Activated CD8-positive, alpha-beta memory T cell treated with anti-CD3 and anti-CD28 coated beads, Interleukin-2, amount 50 U/mL, for 24 hours (primary cell): ENCODE data around the gene GIPC2.
"Not testable (repeated sequence)": the region's sequence is repeated elsewhere in the genome, so short reads cannot be mapped to it uniquely, and the experiment has no call there.

Experiments used
- DNase-seq: peaks from one replicate; pipeline ENCODE4 v3.0.0-alpha.2; 2020; ENCODE audit errors: extremely low read depth

The GIPC2 gene

GRCh38 chr1:78068681-78069283 is 23.0 kb downstream of the GIPC2 start:
- no peak for DNase-seq

GRCh38 chr1:78069784-78070183 is 24.0 kb downstream of the GIPC2 start:
- no peak for DNase-seq

GRCh38 chr1:78070210-78070609 is 24.4 kb downstream of the GIPC2 start:
- DNase-seq, result no peak

DNA sequence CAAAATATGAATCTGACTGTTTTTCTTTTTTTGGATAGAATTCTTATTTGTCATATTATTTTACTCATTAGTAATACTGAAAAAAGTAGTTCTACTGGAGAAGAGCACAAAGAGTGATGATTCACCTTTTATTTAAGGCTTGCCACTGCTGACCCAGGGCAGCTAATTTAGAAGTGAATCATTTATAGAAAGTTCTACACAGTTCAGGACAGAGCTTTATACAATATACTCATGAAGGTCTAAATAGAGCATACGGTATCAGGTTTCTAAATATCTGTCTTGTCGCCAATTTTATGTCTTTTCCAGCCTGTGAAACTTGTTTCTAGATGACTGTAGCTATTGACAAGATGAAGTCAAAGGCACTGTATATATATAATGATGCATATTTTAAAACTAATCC is 25.0 kb downstream of the GIPC2 start:
- DNase-seq, result no peak

DNA sequence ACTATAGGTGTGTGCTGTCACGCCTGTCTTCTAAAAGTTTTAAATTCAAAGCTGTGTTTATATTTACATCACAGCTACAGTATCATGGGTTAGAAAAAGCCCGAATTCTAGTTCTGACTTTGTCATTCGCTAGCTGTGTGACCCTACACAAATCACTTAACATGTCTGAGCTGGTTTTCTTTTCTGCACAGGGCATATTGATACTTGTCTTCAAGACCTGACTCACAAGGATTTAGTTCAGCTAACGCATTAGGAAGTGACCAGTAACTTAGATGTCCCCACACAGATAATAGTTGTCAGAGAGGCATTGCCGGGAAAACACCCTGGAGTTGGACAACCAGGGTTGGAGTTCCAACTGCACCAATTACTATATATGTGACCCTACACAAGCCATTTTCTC is 25.9 kb downstream of the GIPC2 start:
- DNase-seq, result no peak

DNA sequence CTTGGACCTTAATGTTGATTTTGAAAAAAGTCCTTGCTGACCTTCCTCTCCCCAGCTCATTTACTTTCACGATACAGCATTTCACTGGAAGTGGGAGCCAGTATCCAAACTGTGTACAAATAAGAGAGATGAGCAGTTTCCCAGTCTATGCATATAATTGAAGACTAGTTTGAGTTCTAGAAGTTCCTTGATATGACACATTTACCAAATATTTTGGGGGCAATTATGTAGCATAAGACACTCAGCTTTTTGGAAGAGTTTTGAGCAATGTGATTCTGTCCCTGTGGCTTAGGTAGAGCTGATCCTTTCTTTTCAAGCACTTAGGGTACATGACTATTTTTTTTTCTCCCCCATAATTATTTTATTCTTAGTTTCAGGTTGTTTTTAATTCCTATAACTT is 26.4 kb downstream of the GIPC2 start:
- no peak for DNase-seq

DNA sequence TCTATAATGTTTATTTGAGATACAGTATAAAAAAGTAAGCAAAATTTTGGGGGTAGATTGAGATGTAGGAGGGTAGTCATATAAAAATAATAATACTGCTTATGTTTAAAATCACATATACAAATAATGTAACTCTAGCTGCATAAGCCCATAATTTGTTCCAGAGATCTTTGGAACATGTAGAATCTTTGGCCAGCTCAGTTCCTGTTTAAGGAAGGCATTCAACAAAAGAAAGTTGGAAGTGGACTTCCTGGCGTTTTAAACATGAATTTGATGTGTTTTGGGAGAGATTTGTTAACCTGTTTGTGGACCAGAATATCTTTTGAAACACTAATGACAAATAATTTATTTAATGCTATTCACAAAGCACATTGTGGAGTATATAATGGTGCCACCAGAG is 27.7 kb downstream of the GIPC2 start:
- DNase-seq, result no peak

DNA sequence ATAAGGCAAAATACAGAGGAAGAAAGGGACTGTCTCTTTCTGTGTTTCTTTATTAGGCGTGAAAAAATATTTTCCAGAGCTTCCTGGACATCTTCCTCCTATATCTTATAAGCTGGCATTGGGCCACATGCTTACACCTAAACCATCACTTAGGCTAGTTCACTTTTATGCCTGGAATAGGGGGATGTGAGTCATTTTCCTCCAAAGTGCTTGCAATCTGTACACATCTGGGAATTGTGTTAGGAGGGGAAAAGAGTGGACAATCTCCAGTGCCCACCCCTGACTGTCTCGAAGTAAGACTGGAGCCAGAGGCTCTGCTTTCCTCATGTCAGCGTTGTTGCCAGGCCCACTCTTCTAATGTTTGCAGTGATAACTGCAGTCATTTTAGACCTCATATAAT is 29.9 kb downstream of the GIPC2 start:
- no peak for DNase-seq

DNA sequence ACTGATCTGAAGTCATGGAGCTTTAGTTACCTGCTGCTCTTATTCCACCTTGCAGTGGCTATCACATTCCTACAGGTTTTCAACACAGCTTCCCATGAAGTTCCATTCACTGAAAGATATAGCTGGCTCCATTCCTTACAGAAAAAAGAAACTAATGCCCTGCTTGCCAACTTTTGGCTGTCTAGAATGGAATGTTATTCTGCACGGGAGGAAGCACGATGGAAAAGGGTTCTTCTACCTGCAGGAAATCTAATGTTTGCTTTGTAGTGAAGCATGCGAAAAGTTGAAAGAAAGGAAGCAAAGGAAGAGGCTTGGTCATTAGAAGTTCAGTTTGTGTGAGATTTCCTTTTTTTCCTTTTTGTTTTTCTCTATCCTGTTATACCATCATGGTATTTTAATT is 32.6 kb downstream of the GIPC2 start:
- DNase-seq, result no peak

- DNase-seq, result no peak
Measured at GRCh38 chr1:78079580-78079979, 33.8 kb downstream of the GIPC2 start.

DNA sequence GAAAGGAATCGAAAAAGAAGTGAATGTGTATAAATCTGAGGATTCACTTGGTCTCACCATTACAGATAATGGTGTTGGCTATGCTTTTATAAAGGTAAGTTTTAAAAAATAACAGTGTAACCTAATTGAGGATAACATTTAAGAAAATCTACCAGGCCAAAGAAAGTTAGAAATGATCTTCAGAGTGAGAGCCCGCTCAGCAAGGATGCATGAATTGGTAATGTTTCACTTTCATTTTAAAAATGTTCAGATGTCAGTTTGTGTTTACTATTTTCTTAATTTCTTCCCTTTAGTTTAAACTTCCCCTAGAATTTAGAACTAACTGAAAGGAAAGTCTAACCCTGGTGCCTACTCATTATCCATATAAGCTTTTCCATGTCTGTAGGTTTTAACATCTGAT is 35.0 kb downstream of the GIPC2 start:
- no peak for DNase-seq

GRCh38 chr1:78081980-78082860 is 36.5 kb downstream of the GIPC2 start:
- DNase-seq, result no peak

GRCh38 chr1:78084639-78085038 is 38.9 kb downstream of the GIPC2 start:
- not testable (repeated sequence) for DNase-seq

DNA sequence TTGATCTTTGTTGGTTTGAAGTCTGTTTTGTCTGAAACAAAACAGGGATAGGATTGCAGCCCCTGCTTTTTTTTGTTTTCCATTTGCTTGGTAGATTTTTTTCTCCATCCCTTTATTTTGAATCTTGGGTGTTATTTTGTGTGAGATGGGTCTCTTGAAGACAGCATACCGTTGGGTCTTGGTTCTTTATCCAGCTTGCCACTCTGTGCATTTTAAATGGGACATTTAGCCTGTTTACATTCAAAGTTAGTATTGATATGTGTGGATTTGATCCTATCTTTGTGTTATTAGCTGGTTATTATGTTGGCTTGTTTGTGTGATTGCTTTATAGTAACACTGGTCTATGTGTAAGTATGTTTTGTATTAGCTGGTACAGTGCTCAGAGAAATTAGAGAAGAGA is 40.9 kb downstream of the GIPC2 start:
- no peak for DNase-seq

GRCh38 chr1:78088015-78088414 is 42.2 kb downstream of the GIPC2 start:
- no peak for DNase-seq

DNA sequence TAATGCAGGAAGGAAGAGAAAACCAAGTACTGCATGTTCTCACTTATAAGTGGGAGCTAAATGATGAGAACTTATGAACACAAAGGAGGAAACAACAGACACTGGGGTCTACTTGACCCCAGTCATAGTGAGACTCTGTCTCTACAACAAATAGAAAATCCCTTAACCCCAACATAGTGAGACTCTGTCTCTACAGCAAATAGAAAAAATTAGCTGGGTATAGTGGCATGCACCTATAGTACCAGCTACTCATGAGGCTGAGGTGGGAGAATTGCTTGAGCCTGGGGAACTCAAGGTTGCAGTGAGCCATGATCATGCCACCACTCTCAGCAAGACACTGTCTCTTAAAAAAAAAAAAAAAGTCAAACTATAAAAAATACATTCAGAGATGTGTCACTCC is 42.7 kb downstream of the GIPC2 start:
- no peak for DNase-seq

DNA sequence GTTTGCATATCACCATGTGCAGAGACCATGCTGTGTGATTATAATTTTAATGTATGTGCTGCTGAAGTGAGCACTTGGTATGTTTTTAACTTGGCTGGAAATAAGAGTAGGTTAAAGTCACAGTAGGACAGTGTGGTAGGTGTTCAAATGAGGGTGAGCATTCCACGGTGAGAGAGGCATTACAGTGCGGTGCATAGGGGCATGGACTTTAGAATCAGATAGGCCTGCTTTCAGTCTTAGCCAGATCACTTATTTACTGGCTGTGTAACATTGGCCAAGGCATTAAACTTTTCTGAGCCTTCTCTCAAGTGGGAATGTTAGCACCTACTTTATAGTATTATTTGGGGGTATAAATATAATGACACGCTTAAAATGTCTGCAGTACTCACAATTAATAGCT is 43.2 kb downstream of the GIPC2 start:
- DNase-seq, result no peak

DNA sequence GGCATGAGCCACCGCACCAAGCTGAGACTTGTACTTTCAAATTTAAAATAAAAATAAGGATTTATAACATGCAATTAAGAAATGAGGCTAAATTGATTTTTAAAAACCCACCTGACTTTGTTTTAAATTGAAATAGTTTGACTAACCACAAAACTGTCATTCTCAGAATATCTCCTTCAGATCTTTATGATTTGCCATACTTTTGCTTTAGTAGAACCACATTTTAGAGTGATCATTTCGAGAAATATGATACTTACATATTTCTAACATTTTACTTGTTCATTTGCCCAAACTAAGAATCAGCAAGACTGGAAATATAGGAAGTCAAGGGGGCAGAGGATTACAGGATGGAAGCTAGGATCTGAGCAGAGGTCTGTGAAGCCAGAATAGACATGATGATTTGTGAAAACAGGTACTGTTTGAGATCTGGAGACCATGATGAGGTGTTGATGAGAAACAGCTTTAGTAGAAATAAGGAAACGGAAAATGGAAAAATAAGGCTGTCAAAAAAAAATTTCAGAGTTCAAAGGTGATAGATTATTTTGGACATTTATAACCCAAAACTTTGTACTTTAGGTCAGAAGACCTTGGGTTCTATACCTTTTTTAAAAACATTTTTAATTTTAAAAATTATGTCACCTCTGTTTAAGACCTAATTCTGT is 44.8 kb downstream of the GIPC2 start:
- no peak for DNase-seq

GRCh38 chr1:78091215-78091813 is 45.5 kb downstream of the GIPC2 start:
- DNase-seq, result no peak

GRCh38 chr1:78091886-78092285 is 46.1 kb downstream of the GIPC2 start:
- DNase-seq, result no peak

DNA sequence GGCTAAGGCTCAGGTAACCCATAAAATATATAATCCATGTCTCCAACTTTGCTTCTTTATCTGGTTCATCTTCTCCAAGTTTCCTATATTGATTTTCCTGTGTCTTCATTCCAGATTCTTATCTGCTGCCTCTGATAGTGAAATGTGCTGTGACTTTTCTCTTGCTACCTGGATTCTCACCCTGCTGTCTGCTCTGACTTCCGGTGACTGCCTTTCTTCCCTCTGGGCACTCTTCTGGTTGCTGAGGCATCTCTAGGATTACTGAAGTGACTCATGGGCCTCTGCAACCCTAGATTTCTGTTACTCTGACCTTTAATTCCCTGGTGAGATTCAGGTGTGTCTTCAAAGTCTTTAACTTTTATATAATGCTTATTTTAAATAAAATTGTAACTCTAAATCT is 46.9 kb downstream of the GIPC2 start:
- no peak for DNase-seq

DNA sequence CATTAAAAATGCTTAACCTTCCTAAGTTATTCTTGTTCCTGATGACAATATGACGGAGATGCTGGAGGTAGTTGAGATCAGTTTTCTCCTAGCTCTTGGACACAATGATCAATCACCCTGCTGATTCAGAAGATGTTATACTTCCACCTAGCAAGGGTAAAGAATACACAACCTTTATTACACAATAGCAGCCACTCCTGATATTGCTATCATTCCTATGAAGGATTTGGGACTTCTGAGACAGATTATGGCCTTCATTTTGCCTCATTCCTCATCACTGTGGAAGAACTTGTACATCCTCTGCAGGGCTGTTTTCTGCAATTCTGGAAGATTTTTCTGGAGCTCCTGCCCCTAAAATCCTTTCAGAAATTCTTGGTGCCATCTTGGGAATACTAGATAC is 47.8 kb downstream of the GIPC2 start:
- DNase-seq, result no peak

GRCh38 chr1:78094639-78095038 is 48.9 kb downstream of the GIPC2 start:
- no peak for DNase-seq
